Central memory CD8-positive, alpha-beta T cell (primary cell): Measurements from ENCODE around the gene HADHA.

Experiments used
- ATAC-seq: fragments of 150-1000 bp; cut with Tn5 transposase; replicated peaks from 2 replicates; pipeline ENCODE4 v1.10.0; 2022; ENCODE audit warnings: mild to moderate bottlenecking, moderate FRiP score, moderate number of reproducible peaks; ENCODE audit not compliant: poor library complexity, severe bottlenecking; ENCODE audit errors: extremely low read depth
- DNase-seq, 2 donors: peaks; one replicate each; pipeline ENCODE4 v3.0.0; 2021; ENCODE audit warnings: low spot score in 2 of 2
- H3K27ac Mint-ChIP-seq: one replicate; pipeline ENCODE4 v1.8.0; 2022; ENCODE audit warnings: low read depth, mild to moderate bottlenecking, moderate library complexity, mixed read lengths
- H3K27me3 Mint-ChIP-seq: one replicate; pipeline ENCODE4 v1.8.0; 2022; ENCODE audit warnings: mixed read lengths
- H3K36me3 Mint-ChIP-seq: one replicate; pipeline ENCODE4 v1.8.0; 2022; ENCODE audit warnings: mild to moderate bottlenecking, moderate library complexity, mixed read lengths; ENCODE audit not compliant: insufficient read depth
- H3K4me1 Mint-ChIP-seq: one replicate; pipeline ENCODE4 v1.8.0; 2022; ENCODE audit warnings: mixed read lengths
- H3K4me3 Mint-ChIP-seq: one replicate; pipeline ENCODE4 v1.8.0; 2022; ENCODE audit warnings: mild to moderate bottlenecking, moderate library complexity, mixed read lengths
- H3K9me3 Mint-ChIP-seq: one replicate; pipeline ENCODE4 v1.8.0; 2022; ENCODE audit warnings: mixed read lengths

The HADHA gene

GRCh38 chr2:26244309-26245230 is at the start of gene HADHA, which contains the start of gene HADHB:
Gene HADHA (minus strand): TSS chr2:26244632. CDS start chr2:26244596, 36 bp downstream.
Gene HADHB (plus strand): TSS chr2:26244939. CDS start chr2:26254255, 9,316 bp downstream.
- peak within 1 kb of the TSS; percentile 97 for H3K27ac Mint-ChIP-seq
- H3K27me3 Mint-ChIP-seq = no peaks in the 10 kb centered on the region
- peak; percentile 82 to 84 for DNase-seq
- ATAC-seq = peak; percentile 83
- peaks cover 55% of the 10 kb centered on the region for H3K4me1 Mint-ChIP-seq
- peak within 1 kb of the TSS; percentile 100 for H3K4me3 Mint-ChIP-seq
- H3K9me3 Mint-ChIP-seq = no peaks in the 10 kb centered on the region
- peaks cover 21% of the 10 kb centered on the region for H3K36me3 Mint-ChIP-seq

- no peak overlapping the region for H3K27ac Mint-ChIP-seq
- no peaks in the 10 kb centered on the region for H3K9me3 Mint-ChIP-seq
- H3K4me3 Mint-ChIP-seq = no peak overlapping the region
- H3K36me3 Mint-ChIP-seq = peaks cover 6% of the 10 kb centered on the region
- H3K27me3 Mint-ChIP-seq = no peaks in the 10 kb centered on the region
- ATAC-seq = no peak
- H3K4me1 Mint-ChIP-seq = no peaks in the 10 kb centered on the region
- DNase-seq = no peak
Observed at GRCh38 chr2:26292646-26293045, 48.2 kb upstream of the HADHA start.

GRCh38 chr2:26290001-26290400 is 45.6 kb upstream of the HADHA start:
- Mint-ChIP-seq H3K4me3 (no peak overlapping the region), H3K27ac (no peak overlapping the region)

GRCh38 chr2:26285931-26286330 is 41.5 kb upstream of the HADHA start:
- H3K4me1 Mint-ChIP-seq = peaks cover 3% of the 10 kb centered on the region
- H3K4me3 Mint-ChIP-seq = no peak overlapping the region
- no peak for DNase-seq
- no peaks in the 10 kb centered on the region for H3K9me3 Mint-ChIP-seq
- no peak for ATAC-seq
- no peaks in the 10 kb centered on the region for H3K27me3 Mint-ChIP-seq
- peaks cover 44% of the 10 kb centered on the region for H3K36me3 Mint-ChIP-seq
- H3K27ac Mint-ChIP-seq = no peak overlapping the region

More at GRCh38 chr2:26290001-26290400, 45.6 kb upstream of the HADHA start:
- ATAC-seq = no peak
- Mint-ChIP-seq H3K4me1 (no peaks in the 10 kb centered on the region), H3K27me3 (no peaks in the 10 kb centered on the region), H3K9me3 (no peaks in the 10 kb centered on the region), H3K36me3 (peaks cover 20% of the 10 kb centered on the region)
- DNase-seq = no peak

GRCh38 chr2:26284132-26284531 is 39.7 kb upstream of the HADHA start:
- no peaks in the 10 kb centered on the region for H3K27me3 Mint-ChIP-seq
- H3K4me1 Mint-ChIP-seq = peaks cover 5% of the 10 kb centered on the region
- no peak overlapping the region for H3K27ac Mint-ChIP-seq
- H3K9me3 Mint-ChIP-seq = no peaks in the 10 kb centered on the region
- no peak overlapping the region for H3K4me3 Mint-ChIP-seq
- no peak for DNase-seq
- ATAC-seq = no peak
- H3K36me3 Mint-ChIP-seq = peaks cover 55% of the 10 kb centered on the region

GRCh38 chr2:26283606-26284005 is 39.2 kb upstream of the HADHA start:
- Mint-ChIP-seq H3K4me1 (peaks cover 5% of the 10 kb centered on the region), H3K9me3 (no peaks in the 10 kb centered on the region), H3K36me3 (peaks cover 60% of the 10 kb centered on the region), H3K27me3 (no peaks in the 10 kb centered on the region), H3K27ac (no peak overlapping the region), H3K4me3 (no peak overlapping the region)
- DNase-seq (no peak), ATAC-seq (no peak)

GRCh38 chr2:26281226-26281625 is 36.8 kb upstream of the HADHA start:
- H3K36me3 Mint-ChIP-seq = peaks cover 54% of the 10 kb centered on the region
- DNase-seq = no peak

GRCh38 chr2:26279886-26280285 is 35.5 kb upstream of the HADHA start:
- DNase-seq (no peak), ATAC-seq (no peak)
- Mint-ChIP-seq H3K27ac (no peak overlapping the region), H3K9me3 (no peaks in the 10 kb centered on the region), H3K4me3 (no peak overlapping the region), H3K27me3 (no peaks in the 10 kb centered on the region), H3K4me1 (peaks cover 5% of the 10 kb centered on the region), H3K36me3 (peaks cover 51% of the 10 kb centered on the region)

More at GRCh38 chr2:26281226-26281625, 36.8 kb upstream of the HADHA start:
- Mint-ChIP-seq H3K9me3 (no peaks in the 10 kb centered on the region), H3K4me1 (peaks cover 5% of the 10 kb centered on the region), H3K27ac (no peak overlapping the region), H3K4me3 (no peak overlapping the region), H3K27me3 (no peaks in the 10 kb centered on the region)
- ATAC-seq = no peak

GRCh38 chr2:26276484-26277227 is 32.2 kb upstream of the HADHA start:
- no peaks in the 10 kb centered on the region for H3K9me3 Mint-ChIP-seq
- no peaks in the 10 kb centered on the region for H3K27me3 Mint-ChIP-seq
- H3K4me1 Mint-ChIP-seq = peaks cover 5% of the 10 kb centered on the region
- DNase-seq = no peak
- ATAC-seq = no peak
- no peak overlapping the region for H3K4me3 Mint-ChIP-seq
- peaks cover 43% of the 10 kb centered on the region for H3K36me3 Mint-ChIP-seq
- no peak overlapping the region for H3K27ac Mint-ChIP-seq

GRCh38 chr2:26274058-26274613 is 29.7 kb upstream of the HADHA start:
- Mint-ChIP-seq H3K9me3 (no peaks in the 10 kb centered on the region), H3K36me3 (peaks cover 27% of the 10 kb centered on the region), H3K4me3 (no peak overlapping the region), H3K27ac (no peak overlapping the region), H3K27me3 (no peaks in the 10 kb centered on the region), H3K4me1 (no peaks in the 10 kb centered on the region)
- ATAC-seq (no peak), DNase-seq (no peak)

- no peak for DNase-seq
- H3K27ac Mint-ChIP-seq = no peak overlapping the region
- peaks cover 22% of the 10 kb centered on the region for H3K36me3 Mint-ChIP-seq
- H3K9me3 Mint-ChIP-seq = no peaks in the 10 kb centered on the region
- no peaks in the 10 kb centered on the region for H3K27me3 Mint-ChIP-seq
- ATAC-seq = no peak
- no peak overlapping the region for H3K4me3 Mint-ChIP-seq
- no peaks in the 10 kb centered on the region for H3K4me1 Mint-ChIP-seq
Observed at GRCh38 chr2:26273501-26273900, 29.1 kb upstream of the HADHA start.

GRCh38 chr2:26270373-26270772 is 25.9 kb upstream of the HADHA start:
- H3K27ac Mint-ChIP-seq = no peak overlapping the region
- H3K4me1 Mint-ChIP-seq = no peaks in the 10 kb centered on the region
- no peaks in the 10 kb centered on the region for H3K9me3 Mint-ChIP-seq
- DNase-seq (no peak), ATAC-seq (no peak)
- no peak overlapping the region for H3K4me3 Mint-ChIP-seq
- H3K27me3 Mint-ChIP-seq = no peaks in the 10 kb centered on the region
- H3K36me3 Mint-ChIP-seq = peaks cover 18% of the 10 kb centered on the region
